Islet of Langerhans (tissue), 1 donor: ENCODE results near the gene DAZL.

ENCODE experiments used
- FAIRE-seq: peaks from one replicate; lab custom pipeline; 2011; peaks lifted over from hg19 to GRCh38; lab: Jason Lieb, UNC

DAZL gene

GRCh38 chr3:16595778-16596177 is 9.4 kb downstream of the DAZL start:
- FAIRE-seq, result no peak

- no peak for FAIRE-seq
Observed at GRCh38 chr3:16589867-16590624, 15.2 kb downstream of the DAZL start.

GRCh38 chr3:16589120-16589519 is 16.1 kb downstream of the DAZL start:
- no peak for FAIRE-seq

GRCh38 chr3:16587681-16588060 is 17.6 kb downstream of the DAZL start:
- FAIRE-seq, result no peak

- FAIRE-seq, result no peak
Observed at GRCh38 chr3:16587047-16587680, 18.1 kb downstream of the DAZL start.

- no peak for FAIRE-seq
Observed at GRCh38 chr3:16584880-16585279, 20.3 kb downstream of the DAZL start.

- FAIRE-seq, result no peak
Observed at GRCh38 chr3:16583551-16583950, 21.7 kb downstream of the DAZL start.

- no peak for FAIRE-seq
Observed at GRCh38 chr3:16570113-16570512, 35.1 kb downstream of the DAZL start.

- no peak for FAIRE-seq
Observed at GRCh38 chr3:16568532-16568931, 36.7 kb downstream of the DAZL start.

GRCh38 chr3:16568115-16568514 is 37.1 kb downstream of the DAZL start:
- FAIRE-seq, result no peak

- FAIRE-seq, result no peak
Observed at GRCh38 chr3:16559653-16560365, 45.4 kb downstream of the DAZL start.

- no peak for FAIRE-seq
Observed at GRCh38 chr3:16554126-16554525, 51.1 kb downstream of the DAZL start.

GRCh38 chr3:16552757-16553156 is 52.5 kb downstream of the DAZL start:
- no peak for FAIRE-seq

- no peak for FAIRE-seq
Observed at GRCh38 chr3:16551342-16551976, 53.8 kb downstream of the DAZL start.

- FAIRE-seq, result peak; percentile 45
Observed at GRCh38 chr3:16550676-16551341, 54.4 kb downstream of the DAZL start.

- FAIRE-seq, result no peak
Observed at GRCh38 chr3:16550305-16550675, 54.9 kb downstream of the DAZL start.

- no peak for FAIRE-seq
Observed at GRCh38 chr3:16548721-16549120, 56.5 kb downstream of the DAZL start.

GRCh38 chr3:16547561-16548357 is 57.5 kb downstream of the DAZL start:
- FAIRE-seq, result no peak

- no peak for FAIRE-seq
Observed at GRCh38 chr3:16546186-16547010, 58.8 kb downstream of the DAZL start.

GRCh38 chr3:16545413-16546185 is 59.6 kb downstream of the DAZL start:
- FAIRE-seq, result no peak
